Left cardiac atrium (tissue), 4 donors: ENCODE results near the gene DAGLB. TPM values are rescaled to one million over a fixed set of nuclear protein-coding genes. Genes with fewer than 3 reads are reported as not detected.
A peak's percentile ranks its signal among the peaks of the same experiment; 100 is the strongest.
"Not testable (repeated sequence)": the region's sequence is repeated elsewhere in the genome, so short reads cannot be mapped to it uniquely, and the experiment has no call there.

Experiments
- ATAC-seq, 2 donors: fragments of 200-7000 bp; cut with Tn5 transposase; one replicate each; pipeline ENCODE4 v1.9.1; 2020; ENCODE audit warnings: mild to moderate bottlenecking in 2 of 2, moderate library complexity in 2 of 2
- DNase-seq: peaks from one replicate; pipeline ENCODE4 v3.0.0-alpha.2; 2020
- intact Hi-C, 2 donors: fragments of 100-400 bp; cut with DNase I; formaldehyde crosslinking; loops; one replicate each; pipeline versions ENCODE4 v1.14.1 to v1.15.1; 2022 to 2023
- total RNA-seq, 2 donors: library from RNA; stranded (reverse); fragmentation: NEBNext Ultra II Directional; extraction: Animal tissue kit (Norgen Biotek cat#: 25700); gene quantifications; one replicate each; pipeline ENCODE4 v1.2.1, GENCODE V29; 2021
- donor health status: DM: no; HTN: yes; CAD: no.
- donor health status: DM: no; HTN: yes; CAD: no; lungs with severe emphysema.
- donor health status: DM: yes; HTN: yes; CAD: no.
- donor health status: Dilated cardiomyopathy.

The DAGLB gene
- total RNA-seq, 2 donors from 2014 or later = 8.6 to 11.9 TPM

DNA sequence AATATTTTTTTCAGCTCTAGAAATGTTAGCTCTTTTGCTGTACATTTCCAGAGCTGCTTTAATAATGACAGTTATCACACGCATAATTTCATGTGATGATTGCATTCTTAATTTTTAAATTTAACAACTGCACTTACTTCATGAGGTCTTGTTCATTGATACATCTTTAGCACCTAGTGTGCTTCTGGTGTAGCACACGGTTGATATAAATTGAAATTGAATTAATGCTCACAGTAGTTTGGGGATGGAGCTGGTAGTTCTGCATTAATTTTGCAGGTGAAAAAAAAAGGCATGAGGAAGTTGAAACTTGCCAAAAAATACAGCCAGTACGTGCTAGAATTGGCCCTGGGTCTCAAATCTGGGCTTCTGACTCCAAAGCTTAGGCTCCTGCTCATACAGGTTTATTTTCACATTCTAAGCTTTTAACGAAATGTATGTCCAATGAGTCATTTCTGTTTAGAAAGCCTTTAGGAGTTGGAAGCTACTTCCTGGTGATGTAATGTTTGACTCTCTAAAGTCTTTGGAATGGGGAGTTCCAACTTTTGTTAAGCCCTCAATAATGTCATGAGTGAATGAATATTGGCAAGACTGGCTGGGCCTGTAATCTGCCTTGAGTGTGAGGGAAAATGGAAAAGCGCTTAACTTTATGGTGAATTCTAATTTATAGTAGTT lies 62.5 kb downstream of the DAGLB start:
- ATAC-seq (peak; percentile 75 to 88), DNase-seq (no peak)
- intact Hi-C loops = no loop called here

DNA sequence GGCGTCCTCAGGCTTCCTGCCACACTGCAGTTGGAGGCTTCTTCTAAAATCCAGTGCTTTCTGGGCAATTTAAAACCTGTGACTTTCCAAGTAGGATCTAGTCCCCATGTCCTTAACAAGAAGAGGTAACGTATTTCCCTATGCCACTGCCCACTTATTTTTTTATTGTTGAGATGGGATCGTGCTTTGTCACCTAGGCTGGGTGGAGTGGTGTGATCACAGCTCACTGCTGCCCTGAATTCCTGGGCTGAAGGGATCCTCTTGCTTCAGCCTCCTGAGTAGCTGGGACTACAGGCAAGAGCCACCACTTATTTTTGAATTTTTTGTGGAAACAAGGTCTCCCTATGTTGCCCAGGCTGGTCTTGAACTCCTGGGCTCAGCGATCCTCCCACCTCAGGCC lies 63.4 kb downstream of the DAGLB start:
- DNase-seq (no peak), ATAC-seq (no peak)
- intact Hi-C loops = no loop called here

DNA sequence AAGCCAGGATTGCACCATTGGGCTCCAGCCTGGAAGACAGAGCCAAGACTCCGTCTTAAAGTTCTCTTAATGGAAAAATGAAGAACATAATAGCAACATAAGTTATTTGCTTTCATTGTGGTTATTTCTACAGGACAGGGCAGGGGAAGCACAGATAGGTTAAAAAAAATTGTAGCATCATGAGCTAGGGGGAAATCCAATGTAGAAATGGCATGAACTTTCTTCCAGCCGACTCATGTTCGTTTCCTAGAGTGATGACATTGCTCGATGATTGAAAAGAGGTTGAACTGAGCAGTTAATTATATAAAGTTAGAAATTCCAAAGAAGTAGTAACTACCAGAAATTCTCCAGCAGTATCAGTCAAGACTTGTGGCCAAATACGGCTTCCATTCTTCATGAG lies 64.9 kb downstream of the DAGLB start:
- ATAC-seq = no peak
- intact Hi-C loops = no loop called here
- DNase-seq = no peak

DNA sequence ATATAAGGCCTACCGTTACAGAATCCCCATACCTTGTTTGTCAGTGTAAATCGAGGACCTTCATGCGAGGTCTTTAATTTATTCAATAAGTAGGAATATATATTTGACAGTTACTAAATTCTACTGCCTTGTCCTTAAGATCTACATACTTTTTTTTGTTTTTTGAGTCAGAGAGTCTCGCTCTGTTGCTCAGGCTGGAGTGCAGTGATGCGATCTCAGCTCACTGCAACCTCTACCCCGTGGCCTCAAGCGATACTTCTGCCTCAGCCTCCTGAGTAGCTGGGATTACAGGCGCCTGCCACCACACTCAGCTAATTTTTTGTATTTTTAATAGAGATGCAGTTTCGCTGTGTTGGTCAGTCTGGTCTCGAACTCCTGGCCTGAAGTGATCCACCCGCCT lies 65.9 kb downstream of the DAGLB start:
- ATAC-seq, DNase-seq, intact Hi-C loops: not testable (repeated sequence)

DNA sequence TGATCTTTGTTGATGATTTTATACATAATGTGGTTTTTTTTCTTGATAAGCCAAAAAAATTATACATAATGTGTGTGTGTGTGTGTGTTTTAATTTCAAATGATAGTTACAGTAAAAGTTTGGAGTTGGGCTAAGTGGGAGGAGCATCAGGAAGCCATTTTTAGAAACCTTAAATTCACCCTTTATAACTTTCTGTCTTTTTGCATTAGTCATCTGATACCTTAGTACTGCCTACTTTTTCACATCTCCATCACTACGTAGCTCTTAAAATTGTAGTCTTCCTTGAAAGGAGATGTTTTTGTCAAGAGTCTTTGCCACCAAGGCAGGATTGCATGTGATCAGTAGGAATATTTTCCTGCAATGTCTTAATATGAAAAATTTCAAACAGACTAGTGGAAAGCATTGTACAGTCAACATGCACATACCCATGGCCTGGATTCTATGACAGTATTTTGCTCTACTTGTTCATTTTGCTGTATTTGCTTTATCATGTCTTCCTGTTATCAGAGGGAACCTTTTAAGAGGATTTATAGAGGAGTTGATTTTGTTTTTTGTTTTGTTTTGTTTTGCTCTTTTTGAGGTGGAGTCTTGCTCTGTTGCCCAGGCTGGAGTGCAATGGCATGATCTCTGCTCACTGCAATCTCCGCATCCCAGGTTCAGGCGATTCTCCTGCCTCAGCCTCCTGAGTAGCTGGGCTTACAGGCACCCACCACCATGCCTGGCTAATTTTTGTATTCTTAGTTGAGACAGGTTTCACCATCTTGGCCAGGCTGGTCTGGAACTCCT lies 67.3 kb downstream of the DAGLB start:
- no peak for ATAC-seq
- DNase-seq = no peak
- intact Hi-C loops = no loop called here

DNA sequence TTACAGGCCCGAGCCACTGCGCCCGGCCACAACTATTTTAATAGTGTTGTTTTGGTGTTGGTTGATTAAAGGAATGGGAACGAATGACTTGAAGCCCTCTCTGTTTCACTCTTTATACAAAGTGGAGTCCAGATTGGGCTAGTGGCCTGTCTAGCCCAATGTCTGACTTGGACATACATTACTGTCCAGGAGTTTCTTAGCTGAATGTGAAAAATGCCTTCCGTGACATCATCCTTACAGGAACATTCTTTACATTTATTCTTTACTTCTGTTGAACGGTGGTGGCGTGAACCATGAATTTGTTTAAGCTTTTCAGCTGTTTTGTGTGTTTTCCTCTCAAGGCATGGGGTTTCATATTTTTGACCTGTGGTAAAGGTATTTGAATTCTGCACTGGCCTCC lies 67.9 kb downstream of the DAGLB start:
- intact Hi-C loops = no loop called here
- DNase-seq (no peak), ATAC-seq (no peak)

DNA sequence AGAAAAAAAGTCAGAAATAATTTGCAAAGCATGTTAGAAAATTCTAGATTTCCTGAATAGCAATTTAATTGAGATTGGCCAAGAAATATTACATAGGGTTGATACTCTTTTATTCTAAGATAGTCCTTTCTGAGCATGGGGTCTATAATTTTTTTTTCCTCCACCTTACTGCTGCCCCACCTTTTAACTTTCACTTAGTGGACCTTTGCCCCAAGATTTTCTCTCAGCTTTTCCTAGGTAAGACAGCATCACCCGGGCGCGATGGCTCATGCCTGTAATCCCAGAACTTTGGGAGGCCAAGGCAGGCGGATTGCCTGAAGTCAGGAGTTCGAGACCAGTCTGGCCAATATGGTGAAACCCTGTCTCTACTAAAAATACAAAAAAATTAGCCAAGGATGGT lies 69.2 kb downstream of the DAGLB start:
- intact Hi-C loops, ATAC-seq, DNase-seq: not testable (repeated sequence)

DNA sequence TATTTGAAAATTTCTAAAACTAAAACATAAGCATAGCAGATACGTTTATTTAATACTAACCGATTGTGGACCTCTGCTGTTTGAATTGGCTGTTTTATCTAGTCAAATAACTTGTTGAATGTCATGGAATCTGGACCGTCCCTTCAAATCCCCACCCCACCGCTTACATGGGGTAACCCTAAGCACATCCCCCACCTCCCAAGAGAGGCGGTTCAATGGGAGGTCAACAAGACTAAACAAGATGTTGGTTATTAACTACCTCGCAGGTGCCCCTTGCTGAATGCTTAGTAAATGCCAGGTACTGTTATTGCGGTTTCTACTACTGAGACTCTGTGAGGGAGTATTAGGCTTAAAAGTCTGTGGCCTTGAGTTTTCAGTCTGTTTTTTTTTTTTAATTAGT lies 70.9 kb downstream of the DAGLB start:
- no peak for ATAC-seq
- intact Hi-C loops = no loop called here
- no peak for DNase-seq

DNA sequence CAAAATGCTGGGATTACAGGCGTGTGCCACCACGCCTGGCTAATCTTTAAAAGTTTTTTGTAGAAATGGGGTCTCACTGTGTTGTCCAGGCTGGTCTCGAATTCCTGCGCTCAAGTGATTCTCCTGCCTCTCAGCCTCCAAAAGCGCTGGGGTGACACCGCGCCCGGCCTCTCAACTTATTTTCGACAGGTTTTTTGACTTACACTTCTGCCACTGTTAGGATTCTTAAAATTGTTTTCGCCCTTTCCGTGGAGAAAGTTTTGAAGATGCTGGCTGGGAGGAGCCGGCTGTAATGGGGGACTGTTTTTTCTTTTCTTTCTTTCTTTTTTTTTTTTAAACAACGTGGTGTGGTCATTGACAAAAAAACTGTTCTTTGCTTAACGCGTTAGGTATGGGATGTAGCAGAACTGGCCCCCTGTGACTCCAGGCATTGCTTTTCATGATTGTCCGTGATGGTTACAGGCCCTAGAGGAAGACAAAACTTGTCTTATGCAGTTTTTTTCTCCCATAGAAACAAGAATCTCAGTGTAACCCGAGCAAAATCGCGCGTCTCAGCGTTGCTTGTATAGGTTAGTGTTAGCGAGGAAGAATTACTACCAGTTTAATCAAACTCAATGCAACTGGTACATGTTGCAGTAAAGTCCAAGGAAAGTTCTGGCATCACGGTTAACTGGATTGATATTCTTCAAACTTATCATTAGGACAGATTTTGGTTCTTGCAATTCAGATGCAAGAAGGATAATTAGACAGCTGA lies 72.2 kb downstream of the DAGLB start:
- no peak for ATAC-seq
- intact Hi-C loops = no loop called here
- DNase-seq = no peak

DNA sequence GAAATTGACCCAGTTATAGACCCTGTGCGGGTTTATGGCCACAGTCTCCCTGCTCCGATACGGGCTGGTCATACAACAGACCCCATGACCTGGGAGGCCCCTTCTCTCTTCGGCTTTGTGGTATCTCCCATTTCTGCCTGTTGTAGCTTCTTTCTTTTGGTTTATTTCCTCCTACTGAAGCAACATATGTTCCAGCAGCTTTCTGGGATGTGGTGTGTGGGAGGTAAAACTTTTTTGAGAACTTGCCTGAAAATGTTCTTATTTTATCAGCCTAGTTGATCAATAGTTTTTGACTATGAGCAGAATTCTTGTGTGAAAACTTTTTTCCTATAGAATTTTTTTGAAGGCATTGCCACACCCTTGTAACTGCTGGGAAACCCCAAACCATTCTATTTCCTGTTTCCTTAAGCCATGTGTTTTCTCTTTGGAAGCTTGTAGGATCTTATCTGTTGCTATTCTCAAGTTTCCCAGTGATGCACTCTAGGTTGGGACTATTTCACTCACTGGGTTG lies 80.0 kb downstream of the DAGLB start:
- DNase-seq (no peak), ATAC-seq (peak in 1 of 2 donors; percentile 52)
- intact Hi-C loops = no loop called here

DNA sequence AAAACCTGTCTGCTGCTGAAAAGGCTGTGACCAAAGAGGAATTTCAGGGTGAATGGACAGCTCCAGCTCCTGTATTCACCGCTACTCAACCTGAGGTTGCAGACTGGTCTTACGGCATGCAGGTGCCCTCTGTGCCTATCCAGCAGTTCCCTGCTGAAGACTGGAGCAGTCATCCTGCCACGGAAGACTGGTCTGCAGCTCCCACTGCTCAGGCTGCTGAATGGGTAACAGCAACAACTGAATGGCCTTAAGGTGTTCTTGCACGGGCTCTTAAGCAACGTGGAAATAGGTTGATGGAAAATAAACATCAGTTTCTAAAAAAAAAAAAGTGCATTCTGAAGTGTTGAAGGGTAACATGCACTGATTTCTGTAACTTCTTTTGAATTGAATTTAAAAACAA lies 82.3 kb downstream of the DAGLB start:
- ATAC-seq (no peak), DNase-seq (no peak)
- intact Hi-C loops = no loop called here

DNA sequence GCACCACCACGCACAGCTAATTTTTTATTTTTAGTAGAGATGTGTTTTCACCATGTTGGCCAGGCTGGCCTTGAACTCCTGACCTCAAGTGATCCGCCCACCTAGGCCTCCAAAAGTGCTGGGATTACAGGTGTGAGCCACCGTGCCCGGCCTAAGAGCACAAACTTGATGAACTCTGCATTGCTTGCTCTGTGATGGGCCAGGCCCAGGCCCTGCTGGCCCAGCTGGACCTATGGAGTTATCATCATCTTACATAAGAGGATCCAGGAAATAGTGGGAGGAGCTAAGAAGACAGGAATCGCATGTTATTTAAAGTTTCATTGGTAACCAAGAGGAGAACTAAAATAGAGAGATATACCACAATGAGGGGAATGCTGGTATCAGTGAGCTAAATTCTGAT lies 86.9 kb downstream of the DAGLB start:
- no peak for ATAC-seq
- no peak for DNase-seq
- intact Hi-C loops = no loop called here

DNA sequence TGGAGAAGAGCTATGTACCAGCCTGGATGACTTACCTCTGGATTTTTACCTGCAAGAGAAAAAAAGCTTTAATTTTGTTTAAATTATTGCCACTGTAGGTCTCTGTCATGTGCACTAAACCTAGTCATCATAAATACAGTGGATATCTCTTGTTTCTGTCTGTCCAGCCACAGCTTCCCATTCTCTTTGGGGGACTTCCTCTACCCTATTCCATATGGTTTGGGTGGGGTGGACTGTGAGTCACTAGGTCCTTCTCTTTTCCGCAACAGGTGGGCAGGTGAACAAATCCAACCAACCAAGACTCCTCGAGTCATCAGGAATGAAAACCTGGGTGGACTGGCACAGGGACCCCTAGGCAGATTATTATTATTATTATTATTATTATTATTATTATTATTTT lies 88.0 kb downstream of the DAGLB start:
- no peak for DNase-seq
- intact Hi-C loops = loop anchor here in 1 of 2 donors (10.0 kb wide), 1 partner anchor 65 kb away; no protein-coding TSS in a partner anchor
- ATAC-seq = no peak

Other genes starting within 250 kb of the DAGLB start
- gene CYTH3, start 175.3 kb downstream of the DAGLB start, total RNA-seq = 10 to 100 TPM; 26.4 to 30.2 TPM
- gene FAM220A, start 99.0 kb downstream of the DAGLB start, total RNA-seq = 10 to 100 TPM; 16.6 to 16.7 TPM
- 100 to 1,000 TPM; 135 to 169 TPM for gene RAC1, start 73.4 kb downstream of the DAGLB start, total RNA-seq
- 100 to 1,000 TPM in 1 of 2 donors, 10 to 100 TPM in 1; 90.8 to 122 TPM for gene KDELR2, start 36.2 kb upstream of the DAGLB start, total RNA-seq
- under 1 TPM in 1 of 2 donors, not detected in 1; 0.08 TPM for gene GRID2IP, start 103.5 kb upstream of the DAGLB start, total RNA-seq
- 10 to 100 TPM; 36.5 to 43.0 TPM for gene ZDHHC4, start 129.5 kb upstream of the DAGLB start, total RNA-seq
- gene INTS15, start 142.1 kb upstream of the DAGLB start, total RNA-seq = 10 to 100 TPM; 15.1 to 17.8 TPM
- gene ZNF853, start 167.7 kb upstream of the DAGLB start, total RNA-seq = 10 to 100 TPM; 12.6 to 12.8 TPM
- 10 to 100 TPM; 16.7 to 18.3 TPM for gene ZNF316, start 189.4 kb upstream of the DAGLB start, total RNA-seq